Aorta (tissue), 5 donors: ENCODE measurements around the gene RAB31. TPM values are rescaled to one million over a fixed set of nuclear protein-coding genes. Genes with fewer than 3 reads are reported as not detected.
"Not testable (repeated sequence)": the region's sequence is repeated elsewhere in the genome, so short reads cannot be mapped to it uniquely, and the experiment has no call there.

Experiments
- ATAC-seq: fragments of 200-7000 bp; cut with Tn5 transposase; one replicate; pipeline ENCODE4 v1.9.1; 2022; ENCODE audit warnings: moderate library complexity; ENCODE audit not compliant: low FRiP score
- DNase-seq, 2 donors: peaks; one replicate each; pipeline ENCODE4 v3.0.0-alpha.2; 2020
- H3K27ac ChIP-seq, 2 donors: one replicate each; pipeline ENCODE4 v1.5.1; 2013; ENCODE audit warnings: low read length in 2 of 2, mild to moderate bottlenecking in 2 of 2, moderate library complexity in 2 of 2, control low read depth in 1 of 2, inconsistent platforms in 1 of 2, low read depth in 1 of 2
- H3K27me3 ChIP-seq, 2 donors: one replicate each; pipeline ENCODE4 v1.6.1; 2013; ENCODE audit warnings: control low read depth in 1 of 2, low read length in 1 of 2, mild to moderate bottlenecking in 1 of 2, moderate library complexity in 1 of 2; ENCODE audit not compliant: insufficient read depth in 2 of 2, control insufficient read depth in 1 of 2
- H3K36me3 ChIP-seq, 2 donors: one replicate each; pipeline ENCODE4 v1.6.1; 2013; ENCODE audit warnings: control low read depth in 1 of 2, low read length in 1 of 2, mild to moderate bottlenecking in 1 of 2; ENCODE audit not compliant: insufficient read depth in 2 of 2, control insufficient read depth in 1 of 2
- H3K4me1 ChIP-seq, 2 donors: one replicate each; pipeline ENCODE4 v1.6.1; 2013; ENCODE audit warnings: low read length in 2 of 2, control low read depth in 1 of 2, mild to moderate bottlenecking in 1 of 2, moderate library complexity in 1 of 2; ENCODE audit not compliant: insufficient read depth in 2 of 2, control insufficient read depth in 1 of 2
- H3K4me3 ChIP-seq, 2 donors: one replicate each; pipeline ENCODE4 v1.5.1; 2013; ENCODE audit warnings: low read length in 2 of 2, control low read depth in 1 of 2, mild to moderate bottlenecking in 1 of 2
- H3K9me3 ChIP-seq: one replicate; pipeline ENCODE4 v1.6.1; 2013; ENCODE audit warnings: mild to moderate bottlenecking, low read length; ENCODE audit not compliant: control insufficient read depth
- WGBS, 2 donors: extraction: QIAGEN DNeasy Blood & Tissue Kit; methylation state at CpG; one replicate each; pipeline ENCODE4 v1.1.7; 2013; 5-methylcytosine and 5-hydroxymethylcytosine counted together
- intact Hi-C, 2 donors: fragments of 100-400 bp; cut with DNase I; formaldehyde crosslinking; loops; one replicate each; pipeline versions ENCODE4 v1.14.2 to v1.15.0; 2022
- polyA plus RNA-seq, 2 donors: library from polyadenylated mRNA; stranded (reverse); fragments of 200-250 nt; gene quantifications; one replicate each; pipeline ENCODE4 v1.2.3, GENCODE V29; 2013
- total RNA-seq, 2 donors: library from RNA; stranded (reverse); fragmentation: NEBNext Ultra II Directional; extraction: Animal tissue kit (Norgen Biotek cat#: 25700); gene quantifications; one replicate each; pipeline ENCODE4 v1.2.1, GENCODE V29; 2021
- donor health status: healthy with polysubstance abuse.
- donor health status: Bipolar disorder and iron deficiency.
- donor health status: DM: no; HTN: no; CAD: no.
- donor health status: DM: no; HTN: no; CAD: no.
- donor health status: DM: yes; HTN: yes; CAD: no.

Gene RAB31
- total and polyA plus RNA-seq, 4 donors, result 57.6 to 145 (median 90.8) TPM

DNA sequence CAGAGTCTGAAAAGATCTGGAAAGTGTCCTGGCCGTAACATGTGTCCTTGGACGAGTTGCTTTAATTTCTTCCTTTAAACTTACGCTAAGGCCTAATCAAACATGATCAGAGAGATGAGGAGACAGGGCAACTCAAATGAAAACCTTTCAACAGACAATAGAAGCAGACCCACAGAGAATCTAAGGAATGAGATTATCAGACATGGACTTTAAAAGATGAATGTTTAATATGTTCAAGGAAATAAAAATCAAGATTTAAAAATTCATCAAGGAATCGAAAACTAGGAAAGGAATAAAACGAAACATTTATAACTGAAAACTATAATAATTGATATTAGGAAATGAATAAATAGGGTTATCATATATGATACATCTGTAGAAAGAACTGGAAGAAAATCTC lies 55.1 kb downstream of the RAB31 start:
- no peak for ATAC-seq

DNA sequence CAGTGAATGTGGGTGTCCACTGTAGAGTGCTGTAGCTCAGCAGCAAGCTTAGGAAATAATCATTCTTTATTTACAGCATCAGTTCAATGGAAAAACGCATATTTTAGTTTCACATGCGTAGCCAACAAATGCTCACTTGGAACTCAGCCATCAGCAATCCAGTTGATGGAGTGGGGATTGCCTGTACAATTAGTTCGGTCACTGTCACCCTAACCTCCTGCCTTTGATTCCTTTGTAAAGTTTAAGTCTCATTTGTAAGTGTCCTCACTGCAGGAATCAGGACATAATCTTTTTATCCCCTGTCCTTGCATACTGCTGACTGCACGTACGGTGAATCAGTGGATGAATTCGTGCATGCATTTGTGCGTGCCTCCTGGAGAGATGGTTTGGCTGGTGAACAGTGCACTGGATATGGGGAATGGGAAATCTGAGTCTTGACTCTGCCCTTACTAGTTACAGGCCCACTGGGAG lies 55.9 kb downstream of the RAB31 start:
- intact Hi-C loops, result no loop called here
- ATAC-seq (no peak), DNase-seq (no peak)
- Histone ChIP-seq H3K9me3 (no peaks in the 10 kb centered on the region), H3K27ac (no peak overlapping the region), H3K4me3 (no peak overlapping the region), H3K27me3 (no peaks in the 10 kb centered on the region), H3K36me3 (peaks cover 0 to 2% of the 10 kb centered on the region in 2 donors), H3K4me1 (no peaks in the 10 kb centered on the region)
- 78 to 93% methylated on average over 7 of the region's 7 CpGs for WGBS, 2 donors

More for the DNA sequence above, 55.1 kb downstream of the RAB31 start:
- H3K36me3 ChIP-seq, result peaks cover 0 to 2% of the 10 kb centered on the region in 2 donors
- H3K27ac ChIP-seq, result no peak overlapping the region
- H3K4me1 ChIP-seq, result no peaks in the 10 kb centered on the region
- no peaks in the 10 kb centered on the region for H3K27me3 ChIP-seq
- 97 to 98% methylated on average over 5 of the region's 5 CpGs for WGBS, 2 donors
- no peak overlapping the region for H3K4me3 ChIP-seq
- no peaks in the 10 kb centered on the region for H3K9me3 ChIP-seq
- intact Hi-C loops, result no loop called here
- DNase-seq, result no peak

DNA sequence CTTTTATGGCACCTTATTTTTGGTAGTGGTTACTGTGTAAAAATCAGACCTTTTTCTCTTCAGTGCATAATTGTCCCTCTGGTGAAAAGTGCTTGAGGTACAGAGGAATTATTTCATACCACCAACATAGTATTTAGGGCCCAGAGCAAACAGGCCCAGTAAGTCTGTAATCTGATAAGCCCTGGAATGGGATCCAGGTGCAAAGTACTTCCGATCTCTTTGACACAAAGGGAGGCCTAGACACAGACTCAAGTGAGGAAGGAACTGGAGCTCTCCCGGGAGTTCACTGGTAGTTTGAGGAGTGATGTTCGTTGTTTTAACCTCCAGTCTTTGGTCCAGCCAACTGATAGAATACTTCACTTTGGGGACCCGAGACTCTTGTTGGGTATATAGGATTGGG lies 57.4 kb downstream of the RAB31 start:
- Histone ChIP-seq H3K4me1 (peaks cover 0 to under 1% of the 10 kb centered on the region in 2 donors), H3K27me3 (no peaks in the 10 kb centered on the region), H3K4me3 (no peak overlapping the region), H3K27ac (no peak overlapping the region), H3K36me3 (peaks cover 0 to 2% of the 10 kb centered on the region in 2 donors), H3K9me3 (no peaks in the 10 kb centered on the region)
- DNase-seq (no peak), ATAC-seq (no peak)
- intact Hi-C loops, result no loop called here
- 71 to 75% methylated on average over 4 of the region's 4 CpGs for WGBS, 2 donors

DNA sequence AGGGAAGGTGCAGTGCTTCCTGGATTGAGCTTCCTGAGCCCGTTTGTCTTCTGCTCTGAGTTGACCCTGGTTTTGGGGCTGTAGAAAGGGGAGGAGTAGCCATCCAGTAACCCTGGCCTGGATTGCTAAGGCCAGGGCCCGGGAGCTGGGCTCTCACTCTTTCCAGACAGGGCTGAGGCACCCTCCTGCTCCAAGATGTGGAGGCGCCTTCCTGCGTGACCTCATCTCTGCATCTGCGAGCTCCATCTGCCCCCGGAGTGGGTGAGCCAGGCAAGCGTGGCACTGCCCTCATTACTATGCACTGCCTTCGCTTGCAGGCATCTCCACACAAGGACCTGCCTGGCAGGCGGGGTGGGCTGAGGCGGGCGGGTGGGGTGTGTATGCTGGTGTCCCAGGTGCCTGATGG lies 58.0 kb downstream of the RAB31 start:
- Histone ChIP-seq H3K27ac (no peak overlapping the region), H3K4me1 (peaks cover 0 to 4% of the 10 kb centered on the region in 2 donors), H3K4me3 (no peak overlapping the region), H3K36me3 (peaks cover 0 to 2% of the 10 kb centered on the region in 2 donors), H3K9me3 (no peaks in the 10 kb centered on the region), H3K27me3 (no peaks in the 10 kb centered on the region)
- peak in 1 of 2 donors; percentile 55 for DNase-seq
- intact Hi-C loops, result no loop called here
- ATAC-seq, result no peak
- 53 to 59% methylated on average over 11 of the region's 11 CpGs for WGBS, 2 donors

DNA sequence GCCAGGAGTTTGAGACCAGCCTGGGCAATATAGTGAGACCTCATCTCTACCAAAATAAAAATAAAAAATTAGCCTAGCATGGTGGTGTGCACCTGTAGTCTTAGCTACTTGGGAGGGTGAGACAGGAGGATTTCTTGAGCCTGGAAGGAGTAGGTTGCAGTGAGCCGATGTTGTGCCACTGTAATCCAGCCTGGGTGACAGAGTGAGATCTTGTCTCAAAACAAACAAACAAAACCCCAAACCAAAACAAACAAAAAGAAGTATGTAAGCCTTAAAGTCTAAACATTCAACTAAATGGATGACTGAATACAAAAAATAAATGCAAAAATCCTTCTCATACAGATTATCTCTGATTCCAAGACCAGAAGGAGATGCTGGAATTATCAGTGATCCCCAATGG lies 58.6 kb downstream of the RAB31 start:
- Histone ChIP-seq H3K36me3 (peaks cover 0 to 2% of the 10 kb centered on the region in 2 donors), H3K9me3 (no peaks in the 10 kb centered on the region), H3K4me1 (peaks cover 0 to 4% of the 10 kb centered on the region in 2 donors), H3K4me3 (no peak overlapping the region), H3K27me3 (no peaks in the 10 kb centered on the region), H3K27ac (no peak overlapping the region)
- no peak for DNase-seq
- WGBS, 2 donors, result 56 to 93% methylated on average over 1 of the region's 1 CpG
- no peak for ATAC-seq
- intact Hi-C loops, result no loop called here

DNA sequence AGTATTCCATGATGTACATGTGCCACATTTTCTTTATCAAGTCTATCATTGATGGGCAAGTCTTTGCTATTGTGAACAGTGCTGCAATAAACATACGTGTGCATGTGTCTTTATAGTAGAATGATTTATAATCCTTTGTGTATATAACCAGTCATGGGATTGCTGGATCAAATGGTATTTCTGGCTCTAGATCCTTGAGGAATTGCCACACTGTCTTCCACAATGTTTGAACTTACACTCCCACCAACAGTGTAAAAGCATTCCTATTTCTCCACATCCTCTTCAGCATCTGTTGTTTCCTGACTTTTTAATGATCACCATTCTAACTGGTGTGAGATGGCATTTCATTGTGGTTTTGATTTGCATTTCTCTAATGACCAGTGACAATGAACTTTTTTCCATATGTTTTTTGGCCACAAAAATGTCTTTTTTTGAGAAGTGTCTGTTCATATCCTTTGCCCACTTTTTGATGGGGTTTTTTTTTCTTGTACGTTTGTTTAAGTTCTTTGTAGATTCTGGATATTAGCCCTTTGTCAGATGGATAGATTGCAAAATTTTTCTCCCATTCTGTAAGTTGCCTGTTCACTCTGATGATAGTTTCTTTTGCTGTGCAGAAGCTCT lies 60.1 kb downstream of the RAB31 start:
- H3K36me3 ChIP-seq, intact Hi-C loops, H3K27me3 ChIP-seq, DNase-seq, H3K27ac ChIP-seq, H3K9me3 ChIP-seq, H3K4me1 ChIP-seq, H3K4me3 ChIP-seq, ATAC-seq: not testable (repeated sequence)
- WGBS, 2 donors, result 44 to 95% methylated on average over 2 of the region's 2 CpGs

DNA sequence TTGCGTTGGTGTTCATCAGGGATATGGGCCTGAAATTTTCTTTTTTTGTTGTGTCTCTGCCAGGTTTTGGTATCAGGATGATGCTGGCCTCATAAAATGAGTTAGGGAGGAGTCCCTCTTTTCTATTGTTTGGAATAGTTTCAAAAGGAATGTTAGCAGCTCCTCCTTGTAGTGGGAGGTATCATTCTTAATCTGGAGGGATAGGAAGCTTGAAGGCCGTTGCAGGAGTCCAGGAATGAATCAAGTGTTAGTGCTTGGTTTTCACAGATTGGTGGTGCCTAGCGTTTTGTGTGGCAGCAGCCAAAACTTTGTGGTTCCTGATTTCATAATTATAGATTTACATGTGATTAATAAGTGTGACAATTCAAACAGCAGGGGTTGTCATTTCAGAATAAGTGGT lies 62.0 kb downstream of the RAB31 start:
- not testable (repeated sequence) for DNase-seq, H3K4me3 ChIP-seq, H3K27me3 ChIP-seq, H3K9me3 ChIP-seq, H3K36me3 ChIP-seq, H3K4me1 ChIP-seq, H3K27ac ChIP-seq, ATAC-seq
- 77 to 85% methylated on average over 3 of the region's 3 CpGs for WGBS, 2 donors
- intact Hi-C loops, result loop anchor here (5.0 to 10.0 kb wide), 3 partner anchors 83 to 195 kb away; partner anchors contain the start of gene PPP4R1 (in 1 of the 2)

DNA sequence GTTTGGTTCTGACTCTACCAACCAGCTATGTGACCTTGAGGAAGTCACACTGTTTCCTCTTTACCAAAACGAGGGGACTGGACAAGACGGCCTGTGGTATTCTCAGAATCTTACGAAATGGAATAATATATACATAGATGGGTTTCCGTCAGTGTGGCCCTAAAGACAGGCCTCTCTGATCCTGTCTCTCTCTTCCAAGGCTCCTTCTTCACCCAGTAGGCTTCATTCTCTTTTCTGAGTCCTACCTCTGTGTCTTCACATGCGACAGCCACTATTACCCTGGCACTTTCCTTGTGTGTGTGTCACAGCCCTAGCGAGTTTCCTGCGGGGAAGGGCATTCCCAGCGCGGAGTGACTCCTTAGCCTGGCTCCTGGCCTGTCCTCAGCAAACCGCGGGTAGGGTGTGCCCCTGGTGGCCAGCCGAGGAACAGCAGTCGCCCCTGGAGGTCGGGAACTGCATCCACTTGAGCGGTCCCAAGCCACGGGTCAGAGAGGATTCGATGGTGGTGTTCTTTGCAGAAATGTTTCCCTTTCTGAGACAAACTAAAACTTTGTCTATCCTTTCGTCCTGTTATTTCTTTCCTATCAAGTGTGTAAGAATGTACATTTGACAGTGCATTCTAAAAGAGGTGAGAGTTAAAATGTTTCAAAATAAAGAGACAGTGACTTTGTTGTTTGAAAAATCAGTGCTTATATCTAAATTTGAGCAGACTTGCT lies 63.3 kb downstream of the RAB31 start:
- 19 to 20% methylated on average over 18 of the region's 18 CpGs for WGBS, 2 donors
- ATAC-seq, result peak; percentile 94
- H3K4me3 ChIP-seq, result no peak overlapping the region
- H3K9me3 ChIP-seq, result no peaks in the 10 kb centered on the region
- no peak overlapping the region for H3K27ac ChIP-seq
- peaks cover 0 to 4% of the 10 kb centered on the region in 2 donors for H3K4me1 ChIP-seq
- DNase-seq, result peak; percentile 91 to 96
- no peaks in the 10 kb centered on the region for H3K27me3 ChIP-seq
- intact Hi-C loops, result loop anchor here (5.0 to 10.0 kb wide), 3 partner anchors 84 to 197 kb away; partner anchors contain the start of gene PPP4R1 (in 1 of the 2)
- H3K36me3 ChIP-seq, result no peaks in the 10 kb centered on the region
